ENCODE data around the gene NOVA2. TPM values are rescaled to one million over a fixed set of nuclear protein-coding genes. Genes with fewer than 3 reads are reported as not detected.

NOVA2 gene
- total RNA-seq: not detected
- total RNA-seq (2013): not detected

- no peaks in the 10 kb centered on the region for H3K9me3 Mint-ChIP-seq
- intact Hi-C loops (cut with micrococcal nuclease): no loop called here
- Histone ChIP-seq H3K9me3 (ENCODE audit: control insufficient read depth, insufficient read depth, low read length) (peaks cover 3% of the 10 kb centered on the region), H3K4me1 (ENCODE audit: control insufficient read depth, insufficient read depth, low read length) (peaks cover 25% of the 10 kb centered on the region), H3K4me3 (ENCODE audit: low read length) (no peak within 1 kb of the TSS), H3K27ac (ENCODE audit: low read length) (no peak within 1 kb of the TSS), H3K27me3 (ENCODE audit: control insufficient read depth, insufficient read depth, low read length) (peaks cover 42% of the 10 kb centered on the region), H3K36me3 (ENCODE audit: control insufficient read depth, insufficient read depth, low read length) (no peaks in the 10 kb centered on the region)
- H3K36me3 Mint-ChIP-seq: no peaks in the 10 kb centered on the region
- DNase-seq (peak in 1 of 2 donors; percentile 42), ATAC-seq (peak in 2 of 3 donors; percentile 41 to 63)
- H3K27ac Mint-ChIP-seq: peak within 1 kb of the TSS in 1 of 2 donors; percentile 31
- 8% methylated on average over 54 of the region's 58 CpGs for WGBS (ENCODE audit: insufficient coverage)
- H3K4me3 Mint-ChIP-seq: peak within 1 kb of the TSS; percentile 49
- H3K4me1 Mint-ChIP-seq: peaks cover 8 to 17% of the 10 kb centered on the region in 2 donors
- TF ChIP-seq, protein P1, sequence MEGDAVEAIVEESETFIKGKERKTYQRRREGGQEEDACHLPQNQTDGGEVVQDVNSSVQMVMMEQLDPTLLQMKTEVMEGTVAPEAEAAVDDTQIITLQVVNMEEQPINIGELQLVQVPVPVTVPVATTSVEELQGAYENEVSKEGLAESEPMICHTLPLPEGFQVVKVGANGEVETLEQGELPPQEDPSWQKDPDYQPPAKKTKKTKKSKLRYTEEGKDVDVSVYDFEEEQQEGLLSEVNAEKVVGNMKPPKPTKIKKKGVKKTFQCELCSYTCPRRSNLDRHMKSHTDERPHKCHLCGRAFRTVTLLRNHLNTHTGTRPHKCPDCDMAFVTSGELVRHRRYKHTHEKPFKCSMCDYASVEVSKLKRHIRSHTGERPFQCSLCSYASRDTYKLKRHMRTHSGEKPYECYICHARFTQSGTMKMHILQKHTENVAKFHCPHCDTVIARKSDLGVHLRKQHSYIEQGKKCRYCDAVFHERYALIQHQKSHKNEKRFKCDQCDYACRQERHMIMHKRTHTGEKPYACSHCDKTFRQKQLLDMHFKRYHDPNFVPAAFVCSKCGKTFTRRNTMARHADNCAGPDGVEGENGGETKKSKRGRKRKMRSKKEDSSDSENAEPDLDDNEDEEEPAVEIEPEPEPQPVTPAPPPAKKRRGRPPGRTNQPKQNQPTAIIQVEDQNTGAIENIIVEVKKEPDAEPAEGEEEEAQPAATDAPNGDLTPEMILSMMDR (IDR thresholded peaks at IDR 0.05): no peak
- H3K27me3 Mint-ChIP-seq (ENCODE audit: low read depth in 2 of 2): peaks cover 60 to 61% of the 10 kb centered on the region in 2 donors
Measured at GRCh38 chr19:45973553-45974338, at the start of gene NOVA2. TSS of gene NOVA2 (minus strand) at chr19:45973865. CDS start at chr19:45973351, 514 bp downstream.

GRCh38 chr19:46023311-46023779, 49.7 kb upstream of the NOVA2 start:
- H3K27me3 Mint-ChIP-seq (ENCODE audit: low read depth in 2 of 2): peaks cover 12 to 17% of the 10 kb centered on the region in 2 donors
- intact Hi-C loops (cut with micrococcal nuclease): no loop called here
- no peak overlapping the region for H3K27ac ChIP-seq (ENCODE audit: low read length)

DNA sequence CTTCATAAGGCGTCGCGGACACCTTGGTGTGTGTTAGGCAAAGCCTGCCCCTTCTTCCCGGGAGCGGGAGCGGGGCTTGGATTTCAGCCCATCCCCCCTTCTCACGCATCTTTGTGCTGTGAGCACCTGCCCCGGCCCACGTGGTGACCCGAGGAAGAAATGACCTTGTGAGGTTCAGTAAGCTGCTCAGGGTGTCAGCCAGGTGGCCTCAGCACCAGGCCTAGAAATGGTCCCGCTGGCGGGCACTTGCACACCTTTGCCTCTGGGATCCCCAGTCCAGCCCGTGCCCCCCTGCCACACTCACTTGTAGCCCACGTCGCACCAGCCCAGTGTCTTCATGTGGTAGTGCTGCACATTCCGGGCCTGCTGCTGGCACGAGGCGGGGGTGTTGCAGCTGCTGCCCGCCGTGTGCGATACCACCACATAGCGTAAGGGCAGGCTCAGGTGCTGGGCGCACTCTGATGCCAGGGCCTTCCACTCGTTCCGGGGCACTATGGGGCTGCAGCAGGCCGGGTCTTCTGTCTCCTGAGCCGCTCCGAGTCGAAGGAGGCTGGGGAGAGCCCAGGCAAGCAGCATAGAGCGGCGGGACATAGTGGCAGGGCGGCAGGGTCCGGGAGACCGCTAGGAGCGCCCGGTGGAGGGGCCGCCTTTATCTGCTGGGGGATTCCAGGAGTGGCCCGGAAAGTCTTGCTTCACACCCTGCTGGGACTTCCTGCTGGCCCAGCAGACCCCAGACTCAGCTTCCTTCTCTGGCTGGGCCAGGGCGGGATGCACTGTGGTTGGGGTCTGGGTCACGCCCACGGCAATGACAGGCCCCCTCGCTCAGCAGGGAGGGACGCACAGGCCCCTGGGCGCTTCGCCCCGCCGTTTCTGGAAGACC, 49.0 kb upstream of the NOVA2 start, which contains the start of gene PGLYRP1:
TSS of gene PGLYRP1 (minus strand) at position 623 of the 880 bp plus-strand sequence. CDS start at position 591, 32 bp downstream.
- intact Hi-C loops (cut with micrococcal nuclease): no loop called here
- H3K4me3 Mint-ChIP-seq: no peak within 1 kb of the TSS
- DNase-seq (no peak), ATAC-seq (no peak)
- TF ChIP-seq, protein P1 (IDR thresholded peaks at IDR 0.05): no peak
- H3K4me1 Mint-ChIP-seq: peaks cover 0 to 11% of the 10 kb centered on the region in 2 donors
- WGBS (ENCODE audit: insufficient coverage): 34% methylated on average over 47 of the region's 47 CpGs
- Histone ChIP-seq H3K9me3 (ENCODE audit: control insufficient read depth, insufficient read depth, low read length) (no peaks in the 10 kb centered on the region), H3K27ac (ENCODE audit: low read length) (no peak within 1 kb of the TSS), H3K27me3 (ENCODE audit: control insufficient read depth, insufficient read depth, low read length) (peaks cover 18% of the 10 kb centered on the region), H3K4me1 (ENCODE audit: control insufficient read depth, insufficient read depth, low read length) (no peaks in the 10 kb centered on the region), H3K36me3 (ENCODE audit: control insufficient read depth, insufficient read depth, low read length) (no peaks in the 10 kb centered on the region), H3K4me3 (ENCODE audit: low read length) (no peak within 1 kb of the TSS)
- H3K36me3 Mint-ChIP-seq: no peaks in the 10 kb centered on the region
- peaks cover 12 to 17% of the 10 kb centered on the region in 2 donors for H3K27me3 Mint-ChIP-seq (ENCODE audit: low read depth in 2 of 2)
- no peak within 1 kb of the TSS for H3K27ac Mint-ChIP-seq
- no peaks in the 10 kb centered on the region for H3K9me3 Mint-ChIP-seq

More at GRCh38 chr19:46023311-46023779, 49.7 kb upstream of the NOVA2 start:
- ATAC-seq (no peak), DNase-seq (no peak)
- Histone ChIP-seq H3K36me3 (ENCODE audit: control insufficient read depth, insufficient read depth, low read length) (no peaks in the 10 kb centered on the region), H3K9me3 (ENCODE audit: control insufficient read depth, insufficient read depth, low read length) (no peaks in the 10 kb centered on the region), H3K4me3 (ENCODE audit: low read length) (no peak overlapping the region), H3K27me3 (ENCODE audit: control insufficient read depth, insufficient read depth, low read length) (peaks cover 18% of the 10 kb centered on the region), H3K4me1 (ENCODE audit: control insufficient read depth, insufficient read depth, low read length) (no peaks in the 10 kb centered on the region)
- 37% methylated on average over 9 of the region's 11 CpGs for WGBS (ENCODE audit: insufficient coverage)
- H3K4me3 Mint-ChIP-seq: no peak overlapping the region
- no peaks in the 10 kb centered on the region for H3K9me3 Mint-ChIP-seq
- no peaks in the 10 kb centered on the region for H3K36me3 Mint-ChIP-seq
- TF ChIP-seq, protein P1 (IDR thresholded peaks at IDR 0.05): no peak
- no peak overlapping the region for H3K27ac Mint-ChIP-seq
- peaks cover 0 to 11% of the 10 kb centered on the region in 2 donors for H3K4me1 Mint-ChIP-seq

Data from natural killer cell (primary cell).